CD4-positive, alpha-beta T cell (primary cell): Measurements from ENCODE around the gene CISD2. TPM values are rescaled to one million over a fixed set of nuclear protein-coding genes. Genes with fewer than 3 reads are reported as not detected.

ENCODE experiments used
- ATAC-seq: fragments of 200-7000 bp; cut with Tn5 transposase; one replicate; pipeline ENCODE4 v1.10.0; 2022; ENCODE audit warnings: mild to moderate bottlenecking; ENCODE audit not compliant: poor library complexity
- CTCF ChIA-PET: fragments of 350-600 bp; sonication (Branson Sonifier 250); formaldehyde crosslinking; loops from one replicate; lab custom pipeline; 2021; ENCODE audit warnings: antibody characterized with exemption, inconsistent platforms; lab: Charles Lee
- POLR2A ChIA-PET: fragments of 350-600 bp; sonication (Branson Sonifier 250); formaldehyde crosslinking; loops from one replicate; lab custom pipeline; 2021; ENCODE audit warnings: antibody characterized with exemption, inconsistent platforms; lab: Charles Lee
- DNase-seq, 14 experiments: peaks; one replicate each; pipeline ENCODE4 v3.0.0-alpha.2; 2013 to 2020; ENCODE audit warnings: mixed read lengths in 2 of 14
- H3K27ac ChIP-seq, 2 donors: one replicate each; pipeline versions ENCODE4 v1.5.1 to v1.7.0; 2013; ENCODE audit warnings: low read length in 2 of 2, low read depth in 1 of 2, mild to moderate bottlenecking in 1 of 2
- H3K27me3 ChIP-seq, 2 experiments: 1 replicate in 1 of 2; 2 replicates in 1 of 2; pipeline versions ENCODE4 v1.6.1 to v1.7.0; 2013; ENCODE audit warnings: low read length in 2 of 2, control low read depth in 1 of 2, mild to moderate bottlenecking in 1 of 2, moderate library complexity in 1 of 2; ENCODE audit not compliant: insufficient read depth in 2 of 2, control insufficient read depth in 1 of 2
- H3K36me3 ChIP-seq: one replicate; pipeline ENCODE4 v1.6.1; 2013; ENCODE audit warnings: low read length, control low read depth; ENCODE audit not compliant: insufficient read depth
- H3K4me1 ChIP-seq: one replicate; pipeline ENCODE4 v1.6.1; 2013; ENCODE audit warnings: low read length, control low read depth; ENCODE audit not compliant: insufficient read depth
- H3K4me3 ChIP-seq: one replicate; pipeline ENCODE4 v1.5.1; 2013; ENCODE audit warnings: mild to moderate bottlenecking, low read length, moderate library complexity
- H3K9me3 ChIP-seq, 2 experiments: 1 replicate in 1 of 2; 2 replicates in 1 of 2; pipeline versions ENCODE4 v1.6.1 to v1.7.0; 2013; ENCODE audit warnings: low read length in 2 of 2, mild to moderate bottlenecking in 2 of 2, control low read depth in 1 of 2, moderate library complexity in 1 of 2; ENCODE audit not compliant: control insufficient read depth in 1 of 2, insufficient read depth in 1 of 2
- H3K27ac Mint-ChIP-seq: one replicate; pipeline ENCODE4 v1.8.0; 2020; ENCODE audit warnings: mixed read lengths
- H3K27me3 Mint-ChIP-seq: one replicate; pipeline ENCODE4 v1.8.0; 2021; ENCODE audit warnings: mixed read lengths
- H3K36me3 Mint-ChIP-seq: one replicate; pipeline ENCODE4 v1.8.0; 2021; ENCODE audit warnings: low read depth, mixed read lengths
- H3K4me1 Mint-ChIP-seq: one replicate; pipeline ENCODE4 v1.8.0; 2021; ENCODE audit warnings: low read depth, mixed read lengths
- H3K4me3 Mint-ChIP-seq: one replicate; pipeline ENCODE4 v1.8.0; 2020; ENCODE audit warnings: mild to moderate bottlenecking, mixed read lengths
- H3K9me3 Mint-ChIP-seq: one replicate; pipeline ENCODE4 v1.8.0; 2020; ENCODE audit warnings: mixed read lengths
- intact Hi-C, 2 experiments: fragments of 100-400 bp; cut with DNase I in 1 of 2; cut with micrococcal nuclease in 1 of 2; formaldehyde crosslinking; loops; one replicate each; pipeline versions ENCODE4 v1.15.1 to v1.9.0; 2023 to 2025; cut with DNase I, micrococcal nuclease
- total RNA-seq, 174 experiments: library from RNA in 2 of 174; stranded (reverse) in 2 of 174; gene quantifications; one replicate each; pipeline ENCODE4 v1.2.3 and lab custom pipeline; 2021 to 2026
- TF ChIP-seq, protein P1 (sequence below): fragments of 200-600 bp; IDR thresholded peaks from one replicate; pipeline ENCODE4 v1.8.0; 2022; ENCODE audit warnings: antibody characterized with exemption, mild to moderate bottlenecking

Gene CISD2
- total RNA-seq, 2 experiments from 2014 or later: 12.8 to 13.7 TPM

DNA sequence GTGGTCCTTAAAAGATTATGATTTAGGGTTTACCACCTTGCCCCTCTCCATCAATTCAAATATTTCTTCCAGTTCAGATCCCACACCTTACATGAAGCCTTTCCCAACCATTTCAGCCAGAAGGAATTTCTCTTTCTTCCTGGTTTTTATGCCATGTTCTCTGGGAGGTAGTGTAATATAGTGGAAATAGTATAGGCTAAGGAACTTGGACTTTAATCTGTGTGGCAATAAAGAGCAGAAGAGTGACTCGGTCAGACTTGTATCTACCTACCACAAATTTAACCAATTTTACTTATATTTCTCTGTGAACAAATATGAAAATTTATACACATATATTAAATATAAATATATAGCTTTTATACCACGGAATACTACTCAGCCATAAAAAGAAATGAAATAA lies 18.4 kb upstream of the CISD2 start:
- Mint-ChIP-seq H3K4me1 (no peaks in the 10 kb centered on the region), H3K27me3 (no peaks in the 10 kb centered on the region), H3K4me3 (no peak overlapping the region), H3K27ac (no peak overlapping the region), H3K9me3 (no peaks in the 10 kb centered on the region), H3K36me3 (no peaks in the 10 kb centered on the region)
- intact Hi-C loops: no loop called here
- ATAC-seq: no peak
- DNase-seq: no peak
- H3K27ac ChIP-seq: no peak overlapping the region
- H3K4me3 ChIP-seq: no peak overlapping the region
- no peaks in the 10 kb centered on the region for H3K36me3 ChIP-seq
- CTCF ChIA-PET: interaction anchor here (0.6 to 1.5 kb wide), 2 partner anchors 13 to 55 kb away, joined by 3 read pairs; no protein-coding TSS in a partner anchor
- TF ChIP-seq, protein P1, sequence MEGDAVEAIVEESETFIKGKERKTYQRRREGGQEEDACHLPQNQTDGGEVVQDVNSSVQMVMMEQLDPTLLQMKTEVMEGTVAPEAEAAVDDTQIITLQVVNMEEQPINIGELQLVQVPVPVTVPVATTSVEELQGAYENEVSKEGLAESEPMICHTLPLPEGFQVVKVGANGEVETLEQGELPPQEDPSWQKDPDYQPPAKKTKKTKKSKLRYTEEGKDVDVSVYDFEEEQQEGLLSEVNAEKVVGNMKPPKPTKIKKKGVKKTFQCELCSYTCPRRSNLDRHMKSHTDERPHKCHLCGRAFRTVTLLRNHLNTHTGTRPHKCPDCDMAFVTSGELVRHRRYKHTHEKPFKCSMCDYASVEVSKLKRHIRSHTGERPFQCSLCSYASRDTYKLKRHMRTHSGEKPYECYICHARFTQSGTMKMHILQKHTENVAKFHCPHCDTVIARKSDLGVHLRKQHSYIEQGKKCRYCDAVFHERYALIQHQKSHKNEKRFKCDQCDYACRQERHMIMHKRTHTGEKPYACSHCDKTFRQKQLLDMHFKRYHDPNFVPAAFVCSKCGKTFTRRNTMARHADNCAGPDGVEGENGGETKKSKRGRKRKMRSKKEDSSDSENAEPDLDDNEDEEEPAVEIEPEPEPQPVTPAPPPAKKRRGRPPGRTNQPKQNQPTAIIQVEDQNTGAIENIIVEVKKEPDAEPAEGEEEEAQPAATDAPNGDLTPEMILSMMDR: no peak
- H3K4me1 ChIP-seq: no peaks in the 10 kb centered on the region
- POLR2A ChIA-PET: interaction anchor here (0.9 kb wide), 1 partner anchor 19 kb away, joined by 3 read pairs; no protein-coding TSS in a partner anchor
- H3K27me3 ChIP-seq: no peaks in the 10 kb centered on the region
- H3K9me3 ChIP-seq: no peaks in the 10 kb centered on the region

DNA sequence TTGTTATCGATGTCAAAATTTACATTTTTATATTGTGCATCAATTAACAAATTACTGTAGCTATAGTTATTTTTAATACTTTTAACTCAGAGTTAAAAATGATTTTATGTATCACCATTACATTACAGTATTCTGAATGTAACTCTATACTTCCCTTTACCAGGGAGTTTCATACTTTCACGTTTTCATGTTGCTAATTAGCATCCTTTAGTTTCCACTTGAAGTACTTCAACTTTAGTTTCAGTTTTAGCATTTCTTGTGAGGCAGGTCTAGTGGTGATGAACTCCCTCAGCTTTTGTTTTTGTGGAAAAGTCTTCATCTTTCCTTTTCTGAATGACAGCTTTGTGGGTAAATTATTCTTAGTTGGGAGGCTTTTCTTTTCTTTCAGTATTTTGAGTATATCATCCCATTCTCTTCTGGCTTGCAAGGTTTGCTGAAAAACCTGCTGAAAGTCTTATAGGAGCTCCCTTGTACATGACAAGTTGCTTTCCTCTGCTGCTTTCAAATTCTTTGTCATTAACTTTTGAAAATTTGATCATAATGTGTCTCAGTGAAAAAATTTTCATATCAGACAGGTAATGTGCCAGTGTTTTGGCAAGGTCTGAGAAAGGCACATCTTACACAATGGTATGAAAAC lies 9.8 kb upstream of the CISD2 start:
- no peak overlapping the region for H3K4me3 ChIP-seq
- no peaks in the 10 kb centered on the region for H3K27me3 Mint-ChIP-seq
- H3K9me3 ChIP-seq: peaks cover 14 to 25% of the 10 kb centered on the region in 2 experiments
- ATAC-seq (no peak), DNase-seq (no peak)
- H3K4me1 Mint-ChIP-seq: peaks cover 3% of the 10 kb centered on the region
- peaks cover 11% of the 10 kb centered on the region for H3K9me3 Mint-ChIP-seq
- peaks cover 25% of the 10 kb centered on the region for H3K36me3 Mint-ChIP-seq
- no peaks in the 10 kb centered on the region for H3K36me3 ChIP-seq
- no peak overlapping the region for H3K27ac Mint-ChIP-seq
- POLR2A ChIA-PET: no interaction called here
- no peak overlapping the region for H3K4me3 Mint-ChIP-seq
- intact Hi-C loops: no loop called here
- no peaks in the 10 kb centered on the region for H3K4me1 ChIP-seq
- no peaks in the 10 kb centered on the region for H3K27me3 ChIP-seq
- TF ChIP-seq, protein P1: no peak
- CTCF ChIA-PET: no interaction called here
- H3K27ac ChIP-seq: no peak overlapping the region

GRCh38 chr4:102860611-102861324 lies 8.0 kb upstream of the CISD2 start:
- H3K27me3 ChIP-seq: no peaks in the 10 kb centered on the region
- DNase-seq (no peak), ATAC-seq (no peak)
- peaks cover 11% of the 10 kb centered on the region for H3K9me3 Mint-ChIP-seq
- peaks cover 3% of the 10 kb centered on the region for H3K4me1 ChIP-seq
- H3K9me3 ChIP-seq: peaks cover 14 to 25% of the 10 kb centered on the region in 2 experiments
- no peak overlapping the region for H3K4me3 Mint-ChIP-seq
- no peak overlapping the region for H3K4me3 ChIP-seq
- H3K4me1 Mint-ChIP-seq: peaks cover 21% of the 10 kb centered on the region
- H3K36me3 ChIP-seq: no peaks in the 10 kb centered on the region
- H3K27ac Mint-ChIP-seq: no peak overlapping the region
- no peaks in the 10 kb centered on the region for H3K27me3 Mint-ChIP-seq
- POLR2A ChIA-PET: interaction anchor here (0.7 to 1.5 kb wide), 2 partner anchors 14 to 33 kb away, joined by 4 to 7 read pairs; partner anchors contain the start of gene UBE2D3
- intact Hi-C loops: loop anchor here in 1 of 2 experiments (10.0 kb wide), 1 partner anchor 234 kb away; the partner anchor contains the start of gene BDH2
- H3K27ac ChIP-seq: no peak overlapping the region
- TF ChIP-seq, protein P1: no peak
- peaks cover 25% of the 10 kb centered on the region for H3K36me3 Mint-ChIP-seq
- CTCF ChIA-PET: interaction anchor here (0.7 kb wide), 1 partner anchor 32 kb away, joined by 3 read pairs; no protein-coding TSS in a partner anchor
